MM.1S (cell line): ENCODE data around the gene SYT15B.
"Not testable (repeated sequence)": the region's sequence is repeated elsewhere in the genome, so short reads cannot be mapped to it uniquely, and the experiment has no call there.

Source experiments
- DNase-seq: peaks from one replicate; pipeline ENCODE4 v3.0.0-alpha.2; 2015
- H2AFZ ChIP-seq: fragments of 300-600 bp; sonication (generic); 2 replicates; pipeline ENCODE4 v1.6.0; 2016; ENCODE audit warnings: antibody characterized with exemption, low read length
- H3F3A ChIP-seq: fragments of 300-600 bp; sonication (generic); 2 replicates; pipeline ENCODE4 v1.6.1; 2016; ENCODE audit warnings: mild to moderate bottlenecking, antibody characterized with exemption, low read length, moderate library complexity, mixed read lengths; ENCODE audit not compliant: insufficient read depth
- H3K27ac ChIP-seq: fragments of 300-600 bp; sonication (generic); 2 replicates; pipeline ENCODE4 v1.5.1; 2016; ENCODE audit warnings: mild to moderate bottlenecking, low read length
- H3K27me3 ChIP-seq: fragments of 300-600 bp; sonication (generic); replicated peaks from 2 replicates; pipeline ENCODE4 v1.6.0; 2016; ENCODE audit warnings: low read length; ENCODE audit not compliant: insufficient read depth
- H3K36me3 ChIP-seq: fragments of 300-600 bp; sonication (generic); replicated peaks from 2 replicates; pipeline ENCODE4 v1.6.1; 2016; ENCODE audit warnings: mild to moderate bottlenecking, low read length, mixed read lengths; ENCODE audit not compliant: insufficient read depth
- H3K4me1 ChIP-seq: fragments of 300-600 bp; sonication (generic); 2 replicates; pipeline ENCODE4 v1.6.1; 2016; ENCODE audit warnings: low read length, mixed read lengths
- H3K4me2 ChIP-seq: fragments of 300-600 bp; sonication (generic); 2 replicates; pipeline ENCODE4 v1.6.0; 2016; ENCODE audit warnings: low read depth, low read length
- H3K4me3 ChIP-seq: fragments of 300-600 bp; sonication (generic); 2 replicates; pipeline ENCODE4 v1.5.1; 2016; ENCODE audit warnings: low read length, mixed read lengths
- H3K79me2 ChIP-seq: fragments of 300-600 bp; sonication (generic); 2 replicates; pipeline ENCODE4 v1.6.1; 2016; ENCODE audit warnings: mixed run types, low read length, mixed read lengths
- H3K9ac ChIP-seq: fragments of 300-600 bp; sonication (generic); 2 replicates; pipeline ENCODE4 v1.6.1; 2016; ENCODE audit warnings: low read length, mixed read lengths
- H3K9me2 ChIP-seq: fragments of 300-600 bp; sonication (generic); replicated peaks from 2 replicates; pipeline ENCODE4 v1.6.1; 2016; ENCODE audit warnings: mild to moderate bottlenecking, low read length, mixed read lengths; ENCODE audit not compliant: insufficient read depth
- H3K9me3 ChIP-seq: fragments of 300-600 bp; sonication (generic); replicated peaks from 2 replicates; pipeline ENCODE4 v1.6.1; 2016; ENCODE audit warnings: mild to moderate bottlenecking, low read length, mixed read lengths; ENCODE audit not compliant: insufficient read depth
- H4K20me1 ChIP-seq: fragments of 300-600 bp; sonication (generic); 2 replicates; pipeline ENCODE4 v1.6.1; 2016; ENCODE audit warnings: mild to moderate bottlenecking, low read length, moderate library complexity, mixed read lengths; ENCODE audit not compliant: insufficient read depth

The SYT15B gene

DNA sequence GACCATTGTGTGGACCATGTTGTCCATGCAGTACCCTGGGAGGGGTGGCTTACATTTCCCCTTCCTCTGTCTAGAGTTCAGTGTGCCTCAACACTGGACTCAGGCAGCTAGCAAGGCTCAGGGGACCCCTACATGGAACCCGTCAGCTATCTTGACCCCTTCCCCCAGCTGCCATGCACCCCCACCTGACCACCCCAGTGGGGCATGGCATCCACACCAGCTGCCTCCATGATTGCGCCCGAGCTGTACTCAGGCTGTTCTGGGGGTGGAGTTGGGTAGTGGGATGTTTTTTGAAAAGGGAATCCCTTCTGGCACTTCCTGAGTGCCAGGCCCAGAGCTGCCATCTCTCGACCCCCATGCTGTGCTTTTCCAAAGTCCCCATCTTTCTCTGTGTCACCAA is 1.8 kb upstream of the SYT15B start:
- H3K79me2 ChIP-seq, H3F3A ChIP-seq, H3K4me1 ChIP-seq, DNase-seq, H3K9me3 ChIP-seq, H3K36me3 ChIP-seq, H2AFZ ChIP-seq, H3K9me2 ChIP-seq, H3K9ac ChIP-seq, H3K27me3 ChIP-seq, H3K4me2 ChIP-seq, H3K4me3 ChIP-seq, H3K27ac ChIP-seq, H4K20me1 ChIP-seq: not testable (repeated sequence)

DNA sequence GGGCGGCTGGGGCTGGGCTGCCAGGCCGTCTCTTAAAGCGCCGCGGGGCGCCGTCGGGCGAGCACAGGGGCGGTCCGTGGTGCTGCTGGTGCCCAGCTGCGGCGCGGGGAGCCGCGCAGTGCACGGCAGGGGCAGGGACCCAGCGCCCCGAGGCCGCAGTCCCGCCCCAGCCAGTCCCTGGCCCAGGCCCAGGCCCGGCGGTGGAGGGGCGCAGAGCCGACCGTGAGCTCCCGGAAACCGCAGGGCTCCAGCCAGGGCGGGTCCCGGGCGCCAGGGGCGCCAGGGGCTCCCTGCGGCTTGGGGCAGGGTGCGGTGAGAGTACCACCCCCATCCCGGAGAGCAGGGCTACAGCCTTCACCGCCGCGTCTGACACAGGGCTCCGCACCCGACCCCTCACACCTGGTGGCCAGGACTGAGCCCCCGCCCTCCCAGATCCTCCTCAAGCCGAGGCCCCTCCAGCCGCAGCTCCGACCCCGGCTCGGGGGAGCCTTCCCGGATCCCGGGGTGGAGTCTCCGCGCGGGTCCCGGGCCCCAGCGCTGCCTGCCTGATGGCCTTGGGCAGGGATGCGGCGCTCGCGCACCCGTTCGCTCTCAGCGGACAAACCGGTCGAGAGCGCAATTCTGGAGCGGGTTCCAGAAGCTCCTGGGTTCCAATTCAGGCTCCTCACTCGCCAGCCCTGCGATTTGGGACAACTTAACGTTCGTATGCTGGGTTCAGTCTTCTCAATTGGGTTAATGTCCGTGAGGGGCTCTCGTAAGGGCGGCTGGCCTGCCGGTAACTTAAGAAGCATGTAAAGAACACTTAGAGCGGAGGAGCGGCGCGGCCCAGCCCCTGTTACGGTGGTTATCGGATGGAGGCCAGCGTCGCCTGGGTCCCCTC is 478 bp downstream of the SYT15B start:
- not testable (repeated sequence) for H3K27me3 ChIP-seq, H4K20me1 ChIP-seq, H3K27ac ChIP-seq, DNase-seq, H3K79me2 ChIP-seq, H3K9me2 ChIP-seq, H3K9ac ChIP-seq, H2AFZ ChIP-seq, H3K4me2 ChIP-seq, H3K4me3 ChIP-seq, H3F3A ChIP-seq, H3K9me3 ChIP-seq, H3K36me3 ChIP-seq, H3K4me1 ChIP-seq

DNA sequence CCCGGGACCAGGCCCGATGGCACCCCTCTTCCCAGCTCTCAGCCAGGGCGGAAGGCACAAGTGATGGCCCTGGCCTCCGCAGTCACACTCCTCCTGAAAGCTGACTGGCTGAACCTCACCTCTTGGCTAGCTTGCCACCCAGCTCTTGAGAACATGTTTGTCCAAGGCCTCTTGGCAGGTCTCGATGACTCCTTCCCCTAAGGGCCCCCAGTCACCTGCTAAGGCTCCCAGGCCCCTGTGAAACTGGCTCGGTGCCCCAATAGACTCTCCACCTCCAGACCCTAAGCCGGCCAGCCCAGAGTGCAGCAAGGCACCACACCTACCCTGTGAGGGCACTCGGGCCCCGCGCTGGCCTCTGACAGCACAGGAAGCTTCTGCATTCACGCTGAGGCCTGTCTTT is 4.5 kb downstream of the SYT15B start:
- not testable (repeated sequence) for H4K20me1 ChIP-seq, H2AFZ ChIP-seq, H3K36me3 ChIP-seq, DNase-seq, H3K4me1 ChIP-seq, H3K4me2 ChIP-seq, H3F3A ChIP-seq, H3K27ac ChIP-seq, H3K9ac ChIP-seq, H3K9me3 ChIP-seq, H3K79me2 ChIP-seq, H3K9me2 ChIP-seq, H3K4me3 ChIP-seq, H3K27me3 ChIP-seq

DNA sequence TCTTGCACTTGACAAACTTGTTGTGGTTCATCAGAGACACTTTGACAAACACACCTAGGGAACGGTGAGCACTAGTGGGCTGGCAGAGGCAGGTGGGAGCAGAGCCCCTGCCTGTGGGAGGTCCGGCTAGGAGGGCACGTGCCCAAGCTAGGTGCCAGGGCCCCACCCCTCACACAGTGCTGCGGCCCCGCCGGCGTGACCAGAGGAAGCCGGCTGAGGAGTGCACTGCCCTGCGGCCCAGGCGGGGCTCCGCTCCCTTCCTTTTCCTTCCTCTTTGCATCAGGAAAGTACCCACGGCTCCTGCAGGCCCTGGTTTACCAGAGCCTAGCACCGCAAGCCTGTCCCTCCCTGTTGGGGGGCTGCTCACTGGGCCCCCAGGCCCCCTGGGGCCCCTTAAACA is 7.2 kb downstream of the SYT15B start:
- not testable (repeated sequence) for H3F3A ChIP-seq, H3K9ac ChIP-seq, H3K27ac ChIP-seq, H3K4me1 ChIP-seq, H3K36me3 ChIP-seq, H2AFZ ChIP-seq, H3K9me2 ChIP-seq, DNase-seq, H3K79me2 ChIP-seq, H3K9me3 ChIP-seq, H3K27me3 ChIP-seq, H3K4me3 ChIP-seq, H4K20me1 ChIP-seq, H3K4me2 ChIP-seq

DNA sequence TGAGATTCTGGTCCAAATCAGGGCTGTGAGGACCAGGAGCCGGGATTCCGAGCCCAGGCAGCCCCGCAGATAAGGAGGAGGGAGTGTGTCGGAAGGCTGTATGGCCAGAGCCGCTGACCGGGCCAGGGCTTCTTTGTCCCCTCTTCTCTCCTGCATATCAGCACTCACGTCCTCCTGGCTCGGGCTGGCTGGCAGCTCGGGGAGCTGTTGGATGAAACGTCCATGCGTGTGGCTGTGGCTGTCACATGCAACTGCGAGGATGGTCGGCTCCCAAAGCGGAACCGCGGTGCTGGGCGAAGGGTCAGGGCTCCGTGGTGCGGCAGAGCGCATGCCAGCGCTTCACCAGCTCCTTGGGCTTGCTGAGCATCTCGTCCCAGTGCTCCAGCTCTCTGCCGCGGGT is 9.5 kb downstream of the SYT15B start:
- H3K27me3 ChIP-seq, H3K4me1 ChIP-seq: not testable (repeated sequence)

DNA sequence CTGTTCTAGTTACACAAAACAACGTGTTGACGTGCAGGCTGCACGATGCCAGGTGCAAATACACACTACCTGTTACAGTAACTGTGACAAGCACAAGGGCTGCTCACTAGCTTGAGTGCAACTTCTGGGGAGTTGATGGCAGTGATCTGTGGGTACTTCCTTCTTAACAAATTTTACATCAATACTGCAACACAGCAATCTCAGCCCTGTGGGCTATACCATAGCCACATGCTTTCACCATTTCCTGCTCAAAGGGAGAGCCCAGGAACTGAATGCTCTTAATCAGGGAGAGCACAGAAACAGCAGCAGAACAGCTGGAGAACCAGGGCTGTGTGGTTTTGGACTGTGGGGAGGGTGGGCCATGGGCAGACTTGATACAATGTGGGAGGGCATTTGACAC is 10.2 kb downstream of the SYT15B start:
- not testable (repeated sequence) for H3K9me2 ChIP-seq, DNase-seq, H3F3A ChIP-seq, H3K27me3 ChIP-seq, H3K9ac ChIP-seq, H3K4me2 ChIP-seq, H3K36me3 ChIP-seq, H3K27ac ChIP-seq, H4K20me1 ChIP-seq, H3K4me1 ChIP-seq, H2AFZ ChIP-seq, H3K9me3 ChIP-seq, H3K4me3 ChIP-seq, H3K79me2 ChIP-seq

More for the DNA sequence above, 9.5 kb downstream of the SYT15B start:
- not testable (repeated sequence) for H3K4me3 ChIP-seq, H3K9me2 ChIP-seq, H3K4me2 ChIP-seq, H2AFZ ChIP-seq, H3K9ac ChIP-seq, H4K20me1 ChIP-seq, H3K27ac ChIP-seq, H3K79me2 ChIP-seq, H3K36me3 ChIP-seq, DNase-seq, H3K9me3 ChIP-seq, H3F3A ChIP-seq

DNA sequence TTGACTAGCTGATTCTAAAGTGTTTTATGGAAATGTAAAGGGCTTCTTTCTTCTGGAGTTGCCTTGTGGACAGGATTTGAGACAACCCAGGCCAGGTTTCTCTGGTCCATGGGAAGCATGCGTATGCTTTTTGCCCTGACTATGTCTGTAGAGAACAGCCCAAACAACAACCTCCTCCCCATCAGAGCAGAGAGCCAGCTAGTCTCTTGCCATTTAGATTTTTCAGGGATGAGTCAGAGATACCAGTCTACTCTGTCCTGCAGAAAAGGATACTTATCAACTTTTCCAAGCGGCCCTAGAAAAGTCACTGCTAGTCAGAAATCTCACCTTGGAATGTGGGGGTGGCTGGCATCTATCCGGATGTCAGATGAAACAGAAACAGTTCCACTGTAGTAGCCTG is 11.6 kb downstream of the SYT15B start:
- H3F3A ChIP-seq, DNase-seq, H4K20me1 ChIP-seq: not testable (repeated sequence)

DNA sequence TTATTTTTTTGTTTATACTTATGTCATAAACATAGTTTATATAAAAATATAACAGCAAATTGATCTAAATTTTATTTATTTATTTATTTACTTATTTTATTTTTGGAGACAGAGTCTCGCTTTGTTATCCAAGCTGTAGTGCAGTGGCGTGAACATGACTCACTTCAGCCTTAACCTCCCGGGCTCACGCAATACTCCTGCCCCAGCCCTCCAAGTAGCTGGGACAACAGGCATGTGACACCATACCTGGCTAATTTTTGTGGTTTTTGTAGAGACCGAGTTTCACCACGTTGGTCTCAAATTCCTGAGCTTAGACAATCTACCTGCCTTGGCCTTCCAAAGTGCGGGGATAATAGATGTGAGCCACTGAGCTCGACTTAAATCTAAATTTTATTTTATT is 13.0 kb downstream of the SYT15B start:
- H3K9ac ChIP-seq, H4K20me1 ChIP-seq, H3K4me2 ChIP-seq, H3F3A ChIP-seq, H3K9me3 ChIP-seq, H3K9me2 ChIP-seq, H3K4me1 ChIP-seq, H3K36me3 ChIP-seq, H3K27ac ChIP-seq, H3K27me3 ChIP-seq, H3K79me2 ChIP-seq, DNase-seq, H3K4me3 ChIP-seq, H2AFZ ChIP-seq: not testable (repeated sequence)

More for the DNA sequence above, 11.6 kb downstream of the SYT15B start:
- H2AFZ ChIP-seq, H3K9me2 ChIP-seq, H3K9me3 ChIP-seq, H3K27me3 ChIP-seq, H3K27ac ChIP-seq, H3K4me1 ChIP-seq, H3K36me3 ChIP-seq, H3K79me2 ChIP-seq, H3K9ac ChIP-seq, H3K4me2 ChIP-seq, H3K4me3 ChIP-seq: not testable (repeated sequence)
